HG03064 (cell line): Measurements from ENCODE around the gene ADGRD1.
"Not testable (repeated sequence)": the region's sequence is repeated elsewhere in the genome, so short reads cannot be mapped to it uniquely, and the experiment has no call there.

Experiments
- ATAC-seq: cut with Tn5 transposase; IDR thresholded peaks from one replicate; pipeline ENCODE4 v1.9.1; 2021; ENCODE audit warnings: low read depth; ENCODE audit not compliant: unreplicated experiment

Gene ADGRD1

DNA sequence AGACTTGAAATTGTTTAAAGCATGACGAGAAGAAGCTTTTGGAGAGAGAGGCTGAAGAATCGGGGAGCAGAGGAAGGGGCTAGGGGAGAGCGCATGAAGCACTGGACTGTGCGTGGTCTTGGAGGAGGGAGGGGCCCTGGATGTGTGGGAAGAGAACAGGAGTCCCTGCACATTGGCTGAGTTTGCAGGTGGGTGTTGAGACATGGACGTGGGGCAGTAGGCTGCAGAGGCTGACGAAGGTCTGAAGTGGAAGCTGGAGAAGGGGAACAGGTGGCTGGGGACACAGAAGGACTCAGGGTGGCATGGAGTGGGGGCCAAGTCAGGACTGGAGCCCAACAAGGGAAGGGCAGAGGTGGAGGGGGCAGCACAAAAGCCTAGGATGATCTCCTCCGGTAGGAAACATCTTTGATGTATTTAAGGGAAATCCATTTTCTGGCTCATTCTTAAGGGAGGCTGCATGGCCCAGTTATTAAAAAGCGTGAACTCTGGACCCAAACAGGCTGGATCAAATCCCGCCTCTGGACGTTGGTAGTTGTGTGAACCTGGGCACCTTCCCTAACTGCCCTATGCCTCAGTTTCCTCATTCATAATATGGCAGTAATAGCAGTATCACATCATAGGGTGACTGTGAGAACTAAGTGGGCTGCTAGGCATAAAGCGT is 29.0 kb downstream of the ADGRD1 start:
- ATAC-seq = no peak

- no peak for ATAC-seq
These were observed 29.8 kb downstream of the ADGRD1 start for GRCh38 chr12:130983328-130984017.

DNA sequence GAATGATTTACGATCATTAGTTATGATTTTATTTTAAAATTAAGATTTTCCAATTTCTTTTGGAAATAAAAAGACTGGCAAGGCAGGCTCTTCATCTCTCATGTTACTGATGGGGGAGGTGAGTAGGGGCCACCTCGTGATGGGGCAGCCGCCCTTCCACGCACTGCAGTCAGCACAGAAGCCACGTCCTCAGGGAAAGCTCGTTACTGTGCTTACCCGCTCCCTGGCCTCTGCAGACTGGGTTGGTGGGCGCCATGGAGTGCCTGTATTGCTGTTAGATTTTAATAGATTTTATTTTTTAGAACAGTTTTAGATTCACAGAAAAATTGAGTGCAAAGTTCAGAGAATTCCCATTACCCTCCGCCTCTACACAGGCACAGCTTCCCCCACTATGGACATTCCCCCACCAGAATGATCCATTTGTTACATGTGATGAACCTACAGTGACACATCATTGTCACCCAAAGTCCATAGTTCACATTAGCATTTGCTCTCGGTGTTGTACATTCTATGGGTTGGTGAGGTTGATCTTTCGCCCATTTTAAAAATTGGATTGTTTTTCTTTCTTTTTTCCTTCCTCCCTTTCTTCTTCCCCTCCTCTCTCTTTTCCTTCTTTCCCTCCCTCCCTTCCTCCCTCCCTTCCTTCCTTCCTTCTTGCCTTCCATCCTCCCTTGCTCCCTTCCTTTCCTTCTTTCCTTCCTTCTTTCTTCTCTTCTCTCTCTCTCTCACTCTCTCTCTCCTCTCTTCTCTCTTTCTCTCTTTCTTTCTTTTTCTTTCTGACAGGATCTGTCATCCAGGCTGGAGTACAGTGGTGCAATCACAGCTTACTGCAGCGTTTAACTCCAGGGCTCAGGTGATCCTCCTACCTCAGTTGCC is 30.7 kb downstream of the ADGRD1 start:
- ATAC-seq = no peak

GRCh38 chr12:130987151-130987931 is 33.6 kb downstream of the ADGRD1 start:
- no peak for ATAC-seq

DNA sequence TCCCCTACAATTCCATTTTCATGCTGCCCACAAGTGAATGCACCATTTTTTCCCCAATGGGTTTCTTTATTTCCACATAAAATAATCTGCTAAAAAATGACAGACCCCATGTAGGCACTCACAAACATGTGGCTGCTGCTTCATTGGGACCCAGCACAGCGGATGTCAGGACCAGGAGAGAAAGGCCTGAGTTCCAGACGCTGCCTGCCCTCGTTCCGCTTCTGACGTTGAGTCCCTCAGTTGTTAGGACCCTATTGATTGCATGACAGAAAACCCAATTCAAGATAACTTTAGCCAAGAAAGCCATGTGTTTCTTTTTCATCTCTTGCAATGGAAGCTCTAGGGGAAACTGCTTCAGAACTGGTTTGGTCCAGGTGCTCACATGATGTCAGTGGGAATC is 34.6 kb downstream of the ADGRD1 start:
- no peak for ATAC-seq

GRCh38 chr12:130988751-130989150 is 35.0 kb downstream of the ADGRD1 start:
- no peak for ATAC-seq

- no peak for ATAC-seq
These were observed 35.7 kb downstream of the ADGRD1 start for GRCh38 chr12:130989391-130989790.

DNA sequence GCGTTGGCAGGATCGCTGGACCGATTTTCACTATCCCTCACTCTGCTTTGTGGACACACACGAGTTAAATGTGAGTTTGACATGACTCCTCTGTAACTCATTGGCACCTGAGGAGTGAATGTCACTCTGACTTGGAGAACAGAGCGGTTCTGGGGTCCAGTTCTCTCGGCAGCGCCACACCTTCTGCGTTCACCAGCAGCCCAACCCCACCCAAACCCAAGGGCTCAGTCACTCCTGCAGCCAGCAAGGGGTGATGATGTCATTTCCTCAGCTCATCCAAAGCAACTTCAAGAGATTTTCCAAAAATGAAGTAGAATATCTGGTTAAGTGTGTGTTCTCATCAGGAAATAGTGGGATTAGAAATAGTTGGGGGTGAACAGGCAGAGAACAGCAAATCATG is 36.3 kb downstream of the ADGRD1 start:
- no peak for ATAC-seq

GRCh38 chr12:130992448-130992847 is 38.7 kb downstream of the ADGRD1 start:
- no peak for ATAC-seq

GRCh38 chr12:130992979-130993538 is 39.4 kb downstream of the ADGRD1 start:
- no peak for ATAC-seq

GRCh38 chr12:130993759-130994670 is 40.3 kb downstream of the ADGRD1 start:
- no peak for ATAC-seq

DNA sequence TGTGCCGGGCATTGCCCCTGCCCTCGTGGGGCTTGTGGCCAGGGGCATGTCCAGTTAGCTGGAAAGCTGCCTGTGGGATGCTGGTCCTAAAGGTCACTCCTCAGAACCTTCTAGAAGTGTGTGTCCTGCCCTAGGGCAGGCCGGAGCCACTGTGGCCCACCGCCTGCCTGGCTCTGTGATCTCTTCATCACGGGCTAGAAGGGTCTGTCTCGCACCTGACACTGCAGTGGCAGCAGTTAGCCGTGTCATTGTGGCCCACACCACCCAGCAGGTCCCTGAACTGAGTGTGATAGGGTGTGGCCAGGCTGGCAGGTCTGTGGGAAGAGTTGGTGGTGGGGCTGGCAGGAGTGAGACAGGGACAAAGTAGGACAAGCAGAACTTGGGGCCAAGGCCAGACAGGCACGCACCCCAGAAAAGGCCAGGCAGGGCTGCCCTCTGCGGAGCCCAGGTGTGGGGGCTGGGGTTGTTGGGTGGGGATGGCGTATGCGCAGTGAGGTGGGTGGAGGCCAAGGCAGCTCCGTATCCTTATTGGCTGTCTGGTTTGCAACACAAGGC is 41.2 kb downstream of the ADGRD1 start:
- ATAC-seq = no peak

DNA sequence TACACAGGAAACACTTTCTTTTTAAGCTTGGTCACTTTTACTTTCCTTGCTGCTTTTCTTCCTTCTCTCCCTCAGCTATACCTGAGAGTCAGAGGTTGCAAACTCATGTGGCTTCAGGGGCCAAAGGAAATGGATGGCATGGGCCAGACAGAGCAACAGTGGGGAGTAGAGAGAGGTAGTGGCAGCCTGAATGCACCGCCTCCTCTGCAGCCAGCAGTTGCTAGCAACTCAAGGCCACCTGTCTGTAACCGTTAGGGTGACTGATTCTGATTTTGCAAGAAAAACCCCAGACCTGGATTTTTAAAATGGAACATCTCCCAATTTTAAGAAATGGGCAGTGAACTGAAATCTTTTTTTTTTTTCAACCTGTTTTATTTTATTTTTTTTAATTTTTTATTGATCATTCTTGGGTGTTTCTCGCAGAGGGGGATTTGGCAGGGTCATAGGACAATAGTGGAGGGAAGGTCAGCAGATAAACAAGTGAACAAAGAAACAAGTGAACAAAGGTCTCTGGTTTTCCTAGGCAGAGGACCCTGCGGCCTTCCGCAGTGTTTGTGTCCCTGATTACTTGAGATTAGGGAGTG is 41.8 kb downstream of the ADGRD1 start:
- not testable (repeated sequence) for ATAC-seq

DNA sequence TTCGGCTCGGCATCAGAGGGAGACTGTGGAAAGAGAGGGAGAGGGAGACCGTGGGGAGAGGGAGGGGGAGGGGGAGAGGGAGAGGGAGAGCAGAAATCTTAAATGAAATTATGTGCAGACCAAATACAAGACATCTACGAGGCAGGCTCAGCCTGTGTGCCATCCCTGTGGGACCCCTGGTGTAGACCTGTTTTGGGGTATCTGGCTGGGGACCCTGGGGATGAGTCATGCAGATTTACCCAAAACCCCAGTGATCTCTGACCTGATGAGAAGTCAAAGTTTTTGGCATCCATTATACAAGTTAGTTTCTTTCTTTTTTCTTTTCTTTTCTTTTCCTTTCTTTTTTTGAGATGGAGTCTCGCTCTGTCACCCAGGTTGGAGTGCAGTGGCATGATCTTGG is 44.4 kb downstream of the ADGRD1 start:
- ATAC-seq = no peak

GRCh38 chr12:131000000-131000486 is 46.3 kb downstream of the ADGRD1 start:
- ATAC-seq = no peak

- ATAC-seq = no peak
These were observed 47.8 kb downstream of the ADGRD1 start for GRCh38 chr12:131001493-131001892.

- ATAC-seq = peak; percentile 68
These were observed 48.5 kb downstream of the ADGRD1 start for GRCh38 chr12:131002216-131002631.

DNA sequence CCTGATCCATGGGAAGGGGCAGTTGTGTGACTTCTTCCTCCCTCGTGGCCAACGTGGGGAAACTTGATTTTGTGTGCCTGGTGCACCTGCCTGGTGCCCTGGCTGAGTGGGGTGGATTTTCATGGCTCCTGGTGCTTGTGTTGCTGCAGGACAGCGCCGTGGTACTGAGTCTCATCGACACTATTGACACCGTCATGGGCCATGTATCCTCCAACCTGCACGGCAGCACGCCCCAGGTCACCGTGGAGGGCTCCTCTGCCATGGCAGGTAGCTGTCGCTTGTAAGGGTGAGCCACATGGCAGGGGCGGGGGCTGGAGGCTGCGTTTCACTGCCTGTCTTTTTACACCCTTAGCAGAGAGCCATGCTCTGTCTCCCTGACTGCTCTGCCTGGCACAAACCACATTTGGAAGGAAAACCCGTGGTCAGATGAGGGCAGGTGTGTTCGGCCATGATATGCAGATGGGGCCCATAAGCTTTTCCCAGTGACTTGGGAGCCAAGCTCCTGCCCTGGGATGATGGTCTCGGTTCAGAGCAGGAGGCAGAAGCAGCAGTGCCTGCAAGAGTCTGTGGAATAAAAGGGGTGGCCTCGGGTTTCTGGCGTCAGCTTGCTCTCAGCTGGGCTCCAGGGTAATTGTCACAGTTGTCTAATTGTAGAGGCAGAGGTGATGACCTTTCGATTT is 49.5 kb downstream of the ADGRD1 start:
- ATAC-seq = no peak
